Small intestine (tissue), 16 donors: Measurements from ENCODE around the gene SYNE3. TPM values are rescaled to one million over a fixed set of nuclear protein-coding genes. Genes with fewer than 3 reads are reported as not detected.

Experiments
- DNase-seq, 2 donors: peaks; one replicate each; pipeline versions ENCODE4 v3.0.0 to v3.0.0-alpha.2; 2013
- FAIRE-seq: peaks from 2 replicates; lab custom pipeline; 2012; peaks lifted over from hg19 to GRCh38; lab: Jason Lieb, UNC
- H3K27ac ChIP-seq, 3 donors: one replicate each; pipeline ENCODE4 v1.5.1; 2013; ENCODE audit warnings: low read length in 2 of 3, mild to moderate bottlenecking in 2 of 3, control low read depth in 1 of 3, inconsistent platforms in 1 of 3, low read depth in 1 of 3, moderate library complexity in 1 of 3
- H3K27me3 ChIP-seq, 3 donors: one replicate each; pipeline ENCODE4 v1.6.1; 2013; ENCODE audit warnings: low read length in 3 of 3, inconsistent platforms in 1 of 3; ENCODE audit not compliant: control insufficient read depth in 3 of 3, insufficient read depth in 3 of 3
- H3K36me3 ChIP-seq, 3 donors: one replicate each; pipeline ENCODE4 v1.6.1; 2013; ENCODE audit warnings: low read length in 3 of 3, inconsistent platforms in 1 of 3, low read depth in 1 of 3, mild to moderate bottlenecking in 1 of 3, moderate library complexity in 1 of 3; ENCODE audit not compliant: control insufficient read depth in 3 of 3, insufficient read depth in 2 of 3
- H3K4me1 ChIP-seq, 3 donors: one replicate each; pipeline ENCODE4 v1.6.1; 2013; ENCODE audit warnings: low read length in 2 of 3, inconsistent platforms in 1 of 3, low read depth in 1 of 3, mild to moderate bottlenecking in 1 of 3, moderate library complexity in 1 of 3; ENCODE audit not compliant: control insufficient read depth in 3 of 3, insufficient read depth in 2 of 3
- H3K4me3 ChIP-seq, 3 donors: one replicate each; pipeline ENCODE4 v1.5.1; 2013; ENCODE audit warnings: low read length in 3 of 3, control low read depth in 1 of 3, inconsistent platforms in 1 of 3, low read depth in 1 of 3, mild to moderate bottlenecking in 1 of 3, moderate library complexity in 1 of 3
- H3K9me3 ChIP-seq, 2 donors: one replicate each; pipeline ENCODE4 v1.6.1; 2013; ENCODE audit warnings: low read depth in 1 of 2, low read length in 1 of 2; ENCODE audit not compliant: control insufficient read depth in 2 of 2, insufficient read depth in 1 of 2
- WGBS, 3 donors: extraction: QIAGEN DNeasy Blood & Tissue Kit; methylation state at CpG; one replicate each; pipeline ENCODE4 v1.1.7; 2013; 5-methylcytosine and 5-hydroxymethylcytosine counted together
- long read RNA-seq, 10 donors: transcript quantifications; one replicate each; lab custom pipeline, GENCODE V29; 2026
- polyA plus RNA-seq, 4 donors: library from polyadenylated mRNA; stranded (reverse) in 3 of 4; unstranded in 1 of 4; fragments of 200-250 nt in 3 of 4; fragments of 120-200 nt in 1 of 4; gene quantifications; one replicate each; pipeline versions ENCODE4 v1.2.1 to v1.2.3, GENCODE V29; 2013
- donor health status: healthy with polysubstance abuse.
- donor health status: control.
- donor health status: control.
- donor health status: Bipolar disorder and iron deficiency.
- donor health status: healthy.

SYNE3 gene
- 1 to 10 TPM in 3 of 4 donors, under 1 TPM in 1; 0.81 to 5.0 (median 1.4) TPM for polyA plus RNA-seq
- long read RNA-seq, donor 1 = 0 reads
- long read RNA-seq, donor 2 = 0 reads
- long read RNA-seq, donor 3 = 0 reads
- long read RNA-seq, donor 4 = 0 reads
- long read RNA-seq, donor 5 = 0 reads
- long read RNA-seq, donor 6 = 0 reads
- long read RNA-seq, donor 7 = 0 reads
- long read RNA-seq, donor 8 = 0 reads
- long read RNA-seq, donor 9 = 0 reads
- long read RNA-seq, donor 10 = 0 reads

GRCh38 chr14:95516554-95517181 lies at the start of gene SYNE3:
Gene SYNE3 (minus strand): TSS chr14:95516650. CDS start chr14:95475821, 40,829 bp downstream.
- H3K4me3 ChIP-seq = peak within 1 kb of the TSS; percentile 37 to 68 (median 66)
- H3K9me3 ChIP-seq = no peaks in the 10 kb centered on the region
- H3K4me1 ChIP-seq = peaks cover 7 to 30% (median 29%) of the 10 kb centered on the region in 3 donors
- DNase-seq = peak; percentile 72 to 75
- H3K27me3 ChIP-seq = peaks cover 0 to 18% (median 0%) of the 10 kb centered on the region in 3 donors
- no peak for FAIRE-seq
- 5 to 7% (median 7%) methylated on average over 14 to 60 of the region's 60 CpGs for WGBS, 3 donors
- H3K36me3 ChIP-seq = no peaks in the 10 kb centered on the region
- peak within 1 kb of the TSS in 2 of 3 donors; percentile 56 to 70 for H3K27ac ChIP-seq

- FAIRE-seq (no peak), DNase-seq (no peak)
- Histone ChIP-seq H3K27ac (no peak overlapping the region), H3K9me3 (no peaks in the 10 kb centered on the region), H3K36me3 (no peaks in the 10 kb centered on the region), H3K4me1 (no peaks in the 10 kb centered on the region), H3K27me3 (no peaks in the 10 kb centered on the region), H3K4me3 (no peak overlapping the region)
- 67 to 80% (median 73%) methylated on average over 4 of the region's 4 CpGs for WGBS, 3 donors
These were observed 47.6 kb upstream of the SYNE3 start for GRCh38 chr14:95564060-95564459.

GRCh38 chr14:95562892-95563685 lies 46.6 kb upstream of the SYNE3 start:
- H3K27me3 ChIP-seq = no peaks in the 10 kb centered on the region
- FAIRE-seq = no peak
- H3K36me3 ChIP-seq = no peaks in the 10 kb centered on the region
- H3K27ac ChIP-seq = no peak overlapping the region
- peak in 1 of 2 donors; percentile 59 for DNase-seq
- no peak overlapping the region for H3K4me3 ChIP-seq
- H3K4me1 ChIP-seq = no peaks in the 10 kb centered on the region
- 59 to 69% (median 62%) methylated on average over 18 of the region's 18 CpGs for WGBS, 3 donors
- no peaks in the 10 kb centered on the region for H3K9me3 ChIP-seq

GRCh38 chr14:95561001-95561412 lies 44.6 kb upstream of the SYNE3 start:
- no peak overlapping the region for H3K4me3 ChIP-seq
- no peaks in the 10 kb centered on the region for H3K9me3 ChIP-seq
- 3 to 11% (median 5%) methylated on average over 14 of the region's 14 CpGs for whole genome bisulfite sequencing, 3 donors
- no peaks in the 10 kb centered on the region for H3K27me3 ChIP-seq
- DNase-seq = peak; percentile 88 to 90
- H3K4me1 ChIP-seq = no peaks in the 10 kb centered on the region
- H3K27ac ChIP-seq = no peak overlapping the region
- no peaks in the 10 kb centered on the region for H3K36me3 ChIP-seq
- no peak for FAIRE-seq

- DNase-seq (no peak), FAIRE-seq (no peak)
- H3K9me3 ChIP-seq = no peaks in the 10 kb centered on the region
- WGBS, 3 donors = 63 to 65% (median 63%) methylated on average over 6 of the region's 6 CpGs
- no peaks in the 10 kb centered on the region for H3K4me1 ChIP-seq
- no peak overlapping the region for H3K4me3 ChIP-seq
- no peaks in the 10 kb centered on the region for H3K36me3 ChIP-seq
- H3K27me3 ChIP-seq = no peaks in the 10 kb centered on the region
- no peak overlapping the region for H3K27ac ChIP-seq
These were observed 42.8 kb upstream of the SYNE3 start for GRCh38 chr14:95559203-95559602.

- Histone ChIP-seq H3K27ac (no peak overlapping the region), H3K9me3 (no peaks in the 10 kb centered on the region), H3K36me3 (no peaks in the 10 kb centered on the region), H3K4me1 (no peaks in the 10 kb centered on the region), H3K27me3 (no peaks in the 10 kb centered on the region), H3K4me3 (no peak overlapping the region)
- DNase-seq (no peak), FAIRE-seq (no peak)
- 64 to 75% (median 69%) methylated on average over 2 of the region's 2 CpGs for WGBS, 3 donors
These were observed 41.4 kb upstream of the SYNE3 start for GRCh38 chr14:95557832-95558231.

- WGBS, 3 donors = 87 to 91% (median 87%) methylated on average over 11 of the region's 11 CpGs
- H3K4me3 ChIP-seq = no peak overlapping the region
- no peaks in the 10 kb centered on the region for H3K4me1 ChIP-seq
- FAIRE-seq (no peak), DNase-seq (no peak)
- H3K27me3 ChIP-seq = no peaks in the 10 kb centered on the region
- H3K36me3 ChIP-seq = no peaks in the 10 kb centered on the region
- no peaks in the 10 kb centered on the region for H3K9me3 ChIP-seq
- no peak overlapping the region for H3K27ac ChIP-seq
These were observed 40.8 kb upstream of the SYNE3 start for GRCh38 chr14:95557291-95557690.

- FAIRE-seq (no peak), DNase-seq (no peak)
- Histone ChIP-seq H3K36me3 (peaks cover 0 to 2% (median 0%) of the 10 kb centered on the region in 3 donors), H3K27ac (no peak overlapping the region), H3K4me3 (no peak overlapping the region), H3K27me3 (no peaks in the 10 kb centered on the region), H3K9me3 (peaks cover 0 to 5% of the 10 kb centered on the region in 2 donors), H3K4me1 (no peaks in the 10 kb centered on the region)
- 93 to 97% (median 94%) methylated on average over 10 of the region's 10 CpGs for WGBS, 3 donors
These were observed 38.6 kb upstream of the SYNE3 start for GRCh38 chr14:95555053-95555452.
